Measurements from ENCODE around the gene PLA1A.
"Not testable (repeated sequence)": the region's sequence is repeated elsewhere in the genome, so short reads cannot be mapped to it uniquely, and the experiment has no call there.

The PLA1A gene

GRCh38 chr3:119676771-119677640 is 79.3 kb downstream of the PLA1A start, which contains the start of gene COX17:
COX17 (minus strand) TSS chr3:119677406; CDS start chr3:119677310, 96 bp downstream.
- no peak for TF ChIP-seq EZH2 (IDR thresholded peaks at IDR 0.05; ENCODE audit: borderline replicate concordance, low read length)
- TF ChIP-seq CTCF (IDR thresholded peaks at IDR 0.05; ENCODE audit: low read length): no peak
- H3K36me3 ChIP-seq (ENCODE audit: insufficient read depth, low read length): peaks cover 31% of the 10 kb centered on the region
- H3K27ac ChIP-seq (ENCODE audit: low read depth, low read length, poor library complexity, severe bottlenecking): peak within 1 kb of the TSS; percentile 76
- H3K79me2 ChIP-seq (ENCODE audit: insufficient read depth, low read length): peaks cover 14% of the 10 kb centered on the region; the same call in 1 of the 2 replicates
- H3K4me3 ChIP-seq (ENCODE audit: low read depth, low read length, poor library complexity, severe bottlenecking): peak within 1 kb of the TSS; percentile 84
- peak within 1 kb of the TSS; percentile 91 for H3K4me2 ChIP-seq (ENCODE audit: low read length)
- peak within 1 kb of the TSS; percentile 93 for H3K9ac ChIP-seq (ENCODE audit: low read length)
- H3K4me1 ChIP-seq (ENCODE audit: insufficient read depth, low read length, severe bottlenecking): peaks cover 18% of the 10 kb centered on the region
- H3K9me2 ChIP-seq (ENCODE audit: low read depth, low read length): no peaks in the 10 kb centered on the region
- no peaks in the 10 kb centered on the region for H3K27me3 ChIP-seq (ENCODE audit: insufficient read depth, low read length)
- no peaks in the 10 kb centered on the region for H3K9me3 ChIP-seq (ENCODE audit: low read length)
- no peaks in the 10 kb centered on the region for H3F3A ChIP-seq (ENCODE audit: insufficient read depth, low read length)
- no peaks in the 10 kb centered on the region for H4K20me1 ChIP-seq (ENCODE audit: insufficient read depth, low read length)
- H2AFZ ChIP-seq (ENCODE audit: low read length): peak within 1 kb of the TSS; percentile 95

- H3K9ac ChIP-seq (ENCODE audit: low read length): peak overlapping the region; percentile 93
- peak overlapping the region; percentile 76 for H3K27ac ChIP-seq (ENCODE audit: low read depth, low read length, poor library complexity, severe bottlenecking)
- H3K36me3 ChIP-seq (ENCODE audit: insufficient read depth, low read length): peaks cover 27% of the 10 kb centered on the region
- H3K4me2 ChIP-seq (ENCODE audit: low read length): peak overlapping the region; percentile 91
- no peaks in the 10 kb centered on the region for H3K9me2 ChIP-seq (ENCODE audit: low read depth, low read length)
- H3K9me3 ChIP-seq (ENCODE audit: low read length): no peaks in the 10 kb centered on the region
- no peaks in the 10 kb centered on the region for H3K27me3 ChIP-seq (ENCODE audit: insufficient read depth, low read length)
- no peaks in the 10 kb centered on the region for H4K20me1 ChIP-seq (ENCODE audit: insufficient read depth, low read length)
- H3K79me2 ChIP-seq (ENCODE audit: insufficient read depth, low read length): peaks cover 14% of the 10 kb centered on the region; the same call in 1 of the 2 replicates
- H3K4me1 ChIP-seq (ENCODE audit: insufficient read depth, low read length, severe bottlenecking): peaks cover 18% of the 10 kb centered on the region
- H3K4me3 ChIP-seq (ENCODE audit: low read depth, low read length, poor library complexity, severe bottlenecking): peak overlapping the region; percentile 84
- peak overlapping the region; percentile 95 for H2AFZ ChIP-seq (ENCODE audit: low read length)
- no peaks in the 10 kb centered on the region for H3F3A ChIP-seq (ENCODE audit: insufficient read depth, low read length)
- TF ChIP-seq CTCF (IDR thresholded peaks at IDR 0.05; ENCODE audit: low read length) (no peak), EZH2 (IDR thresholded peaks at IDR 0.05; ENCODE audit: borderline replicate concordance, low read length) (no peak)
Measured at GRCh38 chr3:119677641-119677934, 79.9 kb downstream of the PLA1A start.

GRCh38 chr3:119678209-119678608 is 80.5 kb downstream of the PLA1A start:
- not testable (repeated sequence) for H3K27me3 ChIP-seq (ENCODE audit: insufficient read depth, low read length); H3K9me2 ChIP-seq (ENCODE audit: low read depth, low read length); H4K20me1 ChIP-seq (ENCODE audit: insufficient read depth, low read length); H3K4me2 ChIP-seq (ENCODE audit: low read length); H2AFZ ChIP-seq (ENCODE audit: low read length); H3K4me3 ChIP-seq (ENCODE audit: low read depth, low read length, poor library complexity, severe bottlenecking); H3K27ac ChIP-seq (ENCODE audit: low read depth, low read length, poor library complexity, severe bottlenecking); H3K9ac ChIP-seq (ENCODE audit: low read length); H3K9me3 ChIP-seq (ENCODE audit: low read length); H3F3A ChIP-seq (ENCODE audit: insufficient read depth, low read length)
- Histone ChIP-seq H3K36me3 (ENCODE audit: insufficient read depth, low read length) (peaks cover 21% of the 10 kb centered on the region), H3K4me1 (ENCODE audit: insufficient read depth, low read length, severe bottlenecking) (peaks cover 18% of the 10 kb centered on the region), H3K79me2 (ENCODE audit: insufficient read depth, low read length) (peaks cover 14% of the 10 kb centered on the region; the same call in 1 of the 2 replicates)
